ENCODE results near the gene YAF2. TPM values are rescaled to one million over a fixed set of nuclear protein-coding genes. Genes with fewer than 3 reads are reported as not detected.
A peak's percentile ranks its signal among the peaks of the same experiment; 100 is the strongest.

Gene YAF2, protein sequence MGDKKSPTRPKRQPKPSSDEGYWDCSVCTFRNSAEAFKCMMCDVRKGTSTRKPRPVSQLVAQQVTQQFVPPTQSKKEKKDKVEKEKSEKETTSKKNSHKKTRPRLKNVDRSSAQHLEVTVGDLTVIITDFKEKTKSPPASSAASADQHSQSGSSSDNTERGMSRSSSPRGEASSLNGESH
- 28.0 TPM for total RNA-seq
- long read RNA-seq, full-length matches to known transcripts, result 6 of 8 reads
- long read RNA-seq, partial matches to known transcripts, result 0 of 8 reads
- long read RNA-seq, other reads (novel, unspliced or antisense), result 2 of 8 reads

DNA sequence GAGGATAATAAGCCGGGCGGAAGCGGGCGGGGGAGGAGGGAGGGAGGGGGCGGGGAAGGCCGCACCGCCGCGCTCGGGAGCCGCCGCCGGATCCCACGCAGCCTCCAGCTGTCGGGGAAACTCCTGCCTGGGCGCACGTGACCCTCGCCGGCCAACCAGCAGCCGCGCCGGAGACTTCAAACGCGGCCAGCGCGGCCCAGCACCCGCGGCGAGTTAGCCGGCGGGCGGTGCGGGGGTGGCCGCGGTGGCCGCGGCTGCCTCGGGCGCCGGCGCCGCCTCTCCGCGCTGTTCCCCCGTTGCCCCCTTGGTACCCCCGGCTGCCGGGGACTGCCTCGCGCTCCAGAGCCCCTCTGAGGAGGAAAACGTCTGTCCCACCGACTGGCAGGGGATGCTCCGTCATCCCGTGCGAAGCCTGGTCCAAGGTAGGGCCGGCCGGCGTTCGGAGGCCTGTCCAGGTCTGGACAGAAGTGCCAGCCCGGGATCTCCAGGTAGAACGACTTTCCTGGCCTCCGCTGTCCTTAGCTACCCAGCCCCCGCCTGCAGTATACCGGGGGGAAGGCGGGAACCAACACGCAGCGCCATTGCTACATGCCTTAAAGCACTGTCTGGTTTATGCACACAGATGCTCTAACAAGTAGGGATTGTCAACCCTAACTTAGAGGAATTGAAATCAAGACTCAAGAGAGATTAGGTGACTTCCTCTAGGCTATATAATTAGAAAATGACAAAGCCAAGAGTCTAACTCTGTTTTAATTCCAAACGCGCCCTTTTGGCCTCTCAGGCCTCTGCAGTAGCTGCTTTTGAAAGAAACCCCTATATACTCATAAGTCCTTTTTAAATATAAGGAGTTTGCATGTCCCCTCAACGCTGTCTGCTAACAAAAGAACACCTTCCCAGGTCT lies at the start of gene YAF2:
Gene YAF2, minus strand, starts transcription at position 9 of the 901 bp plus-strand sequence. CDS start 68 bp downstream, outside the sequence.
- ATAC-seq, result peak; percentile 94

DNA sequence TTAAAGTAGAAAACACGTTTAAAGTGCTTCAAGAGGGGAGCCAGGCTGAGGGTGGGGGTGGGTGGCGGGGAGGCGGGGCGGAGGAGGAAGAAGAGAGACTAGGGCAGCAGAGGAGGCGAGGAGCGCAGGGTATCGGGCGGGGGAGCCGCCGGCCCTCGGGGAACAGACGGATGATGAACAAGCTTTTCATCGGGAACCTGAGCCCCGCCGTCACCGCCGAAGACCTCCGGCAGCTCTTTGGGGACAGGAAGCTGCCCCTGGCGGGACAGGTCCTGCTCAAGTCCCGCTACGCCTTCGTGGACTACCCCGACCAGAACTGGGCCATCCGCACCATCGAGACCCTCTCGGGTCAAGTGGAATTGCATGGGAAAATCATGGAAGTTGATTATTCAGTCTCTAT lies 48.7 kb upstream of the YAF2 start:
- H3K4me3 ChIP-seq, result no peak overlapping the region
- TF ChIP-seq, protein P1, sequence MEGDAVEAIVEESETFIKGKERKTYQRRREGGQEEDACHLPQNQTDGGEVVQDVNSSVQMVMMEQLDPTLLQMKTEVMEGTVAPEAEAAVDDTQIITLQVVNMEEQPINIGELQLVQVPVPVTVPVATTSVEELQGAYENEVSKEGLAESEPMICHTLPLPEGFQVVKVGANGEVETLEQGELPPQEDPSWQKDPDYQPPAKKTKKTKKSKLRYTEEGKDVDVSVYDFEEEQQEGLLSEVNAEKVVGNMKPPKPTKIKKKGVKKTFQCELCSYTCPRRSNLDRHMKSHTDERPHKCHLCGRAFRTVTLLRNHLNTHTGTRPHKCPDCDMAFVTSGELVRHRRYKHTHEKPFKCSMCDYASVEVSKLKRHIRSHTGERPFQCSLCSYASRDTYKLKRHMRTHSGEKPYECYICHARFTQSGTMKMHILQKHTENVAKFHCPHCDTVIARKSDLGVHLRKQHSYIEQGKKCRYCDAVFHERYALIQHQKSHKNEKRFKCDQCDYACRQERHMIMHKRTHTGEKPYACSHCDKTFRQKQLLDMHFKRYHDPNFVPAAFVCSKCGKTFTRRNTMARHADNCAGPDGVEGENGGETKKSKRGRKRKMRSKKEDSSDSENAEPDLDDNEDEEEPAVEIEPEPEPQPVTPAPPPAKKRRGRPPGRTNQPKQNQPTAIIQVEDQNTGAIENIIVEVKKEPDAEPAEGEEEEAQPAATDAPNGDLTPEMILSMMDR (IDR thresholded peaks at IDR 0.05), result no peak
- H3K9me3 ChIP-seq, result no peaks in the 10 kb centered on the region
- H3K4me1 ChIP-seq, result no peaks in the 10 kb centered on the region
- DNase-seq (no peak), ATAC-seq (no peak)
- no peaks in the 10 kb centered on the region for H3K36me3 ChIP-seq
- H3K27ac ChIP-seq, result no peak overlapping the region
- H3K27me3 ChIP-seq, result no peaks in the 10 kb centered on the region
- intact Hi-C loops (cut with DNase I), result no loop called here

More for the DNA sequence above, at the start of gene YAF2:
- intact Hi-C loops (cut with DNase I), result no loop called here
- H3K4me1 ChIP-seq, result peaks cover 17% of the 10 kb centered on the region
- peak within 1 kb of the TSS; percentile 83 for H3K27ac ChIP-seq
- peak within 1 kb of the TSS; percentile 57 for H3K4me3 ChIP-seq
- peak; percentile 94 for DNase-seq
- peaks cover 10% of the 10 kb centered on the region for H3K36me3 ChIP-seq
- no peaks in the 10 kb centered on the region for H3K9me3 ChIP-seq
- no peaks in the 10 kb centered on the region for H3K27me3 ChIP-seq
- TF ChIP-seq, protein P1 (IDR thresholded peaks at IDR 0.05), result no peak

DNA sequence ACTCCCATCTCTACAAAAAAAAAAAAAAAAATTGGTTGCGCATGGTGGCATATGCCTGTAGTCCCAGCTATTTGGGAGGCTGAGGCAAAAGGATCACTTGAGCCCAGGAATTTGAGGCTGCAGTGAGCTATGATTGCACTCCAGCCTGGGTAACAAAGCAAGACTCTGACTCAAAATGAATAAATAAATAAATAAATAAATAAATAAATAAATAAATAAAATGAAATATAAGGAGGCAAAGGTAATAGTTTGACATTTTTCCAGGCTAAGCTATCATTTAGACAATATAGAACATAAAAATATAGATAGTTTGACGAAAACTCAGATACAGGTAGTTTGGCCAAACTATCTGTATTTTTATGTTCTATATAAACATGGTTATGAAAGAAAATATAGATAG lies 47.4 kb upstream of the YAF2 start:
- Histone ChIP-seq H3K27me3 (no peaks in the 10 kb centered on the region), H3K4me3 (no peak overlapping the region), H3K27ac (no peak overlapping the region), H3K36me3 (no peaks in the 10 kb centered on the region), H3K4me1 (no peaks in the 10 kb centered on the region), H3K9me3 (no peaks in the 10 kb centered on the region)
- DNase-seq (no peak), ATAC-seq (no peak)
- intact Hi-C loops (cut with DNase I), result no loop called here
- TF ChIP-seq, protein P1 (IDR thresholded peaks at IDR 0.05), result no peak

DNA sequence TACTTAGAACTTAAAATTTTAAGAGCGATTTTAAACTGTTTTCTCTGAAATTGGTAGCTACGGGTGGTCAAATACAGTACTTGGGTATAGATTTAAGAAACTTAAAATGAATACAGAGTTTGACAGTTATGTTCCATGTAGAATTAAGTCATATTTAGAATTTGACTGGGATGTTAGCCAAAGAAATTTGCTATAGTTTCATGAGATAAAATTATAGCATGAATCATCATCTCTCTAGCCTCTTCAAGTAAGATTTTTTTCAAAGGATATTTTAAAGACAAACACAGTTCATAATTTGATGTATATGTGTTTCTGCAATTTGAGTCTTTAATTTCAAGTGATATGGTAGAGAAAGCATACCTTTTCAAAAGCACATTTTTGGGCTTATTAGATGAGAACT lies 46.8 kb upstream of the YAF2 start:
- intact Hi-C loops (cut with DNase I), result no loop called here
- no peak overlapping the region for H3K4me3 ChIP-seq
- no peaks in the 10 kb centered on the region for H3K27me3 ChIP-seq
- ATAC-seq (no peak), DNase-seq (no peak)
- no peaks in the 10 kb centered on the region for H3K9me3 ChIP-seq
- H3K36me3 ChIP-seq, result no peaks in the 10 kb centered on the region
- no peak overlapping the region for H3K27ac ChIP-seq
- no peaks in the 10 kb centered on the region for H3K4me1 ChIP-seq
- TF ChIP-seq, protein P1 (IDR thresholded peaks at IDR 0.05), result no peak

DNA sequence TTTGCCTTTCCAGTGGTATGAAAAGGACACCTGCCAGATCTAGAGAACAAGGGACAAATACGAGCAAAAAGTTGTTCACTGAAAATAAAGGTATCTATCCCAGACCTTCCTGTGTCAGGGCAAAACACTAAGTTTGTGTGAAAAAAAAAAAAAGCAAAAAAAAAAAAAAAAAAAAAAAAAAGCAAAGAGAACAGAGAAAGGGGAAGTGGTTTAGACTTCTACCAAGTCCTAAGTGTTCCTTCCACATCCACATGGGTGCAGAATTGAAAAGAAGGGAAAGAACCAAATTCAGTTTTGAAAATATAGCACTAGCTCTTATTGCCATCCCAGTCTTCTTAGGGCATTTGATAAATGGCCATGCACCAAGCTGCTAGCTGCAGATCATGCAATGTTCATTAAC lies 46.1 kb upstream of the YAF2 start:
- no peaks in the 10 kb centered on the region for H3K36me3 ChIP-seq
- no peaks in the 10 kb centered on the region for H3K4me1 ChIP-seq
- ATAC-seq (no peak), DNase-seq (no peak)
- intact Hi-C loops (cut with DNase I), result no loop called here
- no peak overlapping the region for H3K27ac ChIP-seq
- no peaks in the 10 kb centered on the region for H3K9me3 ChIP-seq
- H3K27me3 ChIP-seq, result no peaks in the 10 kb centered on the region
- TF ChIP-seq, protein P1 (IDR thresholded peaks at IDR 0.05), result no peak
- H3K4me3 ChIP-seq, result no peak overlapping the region
